Hypothalamus (tissue), 51 donors: ENCODE measurements around the gene NPM1.
"Not testable (repeated sequence)": the region's sequence is repeated elsewhere in the genome, so short reads cannot be mapped to it uniquely, and the experiment has no call there.

Experiments used
- DNase-seq, 51 donors: peaks; one replicate each; lab custom pipeline; 2025; lab: John Stamatoyannopoulos, UW

The NPM1 gene

GRCh38 chr5:171410181-171410580, 22.5 kb downstream of the NPM1 start:
- no peak for DNase-seq

DNA sequence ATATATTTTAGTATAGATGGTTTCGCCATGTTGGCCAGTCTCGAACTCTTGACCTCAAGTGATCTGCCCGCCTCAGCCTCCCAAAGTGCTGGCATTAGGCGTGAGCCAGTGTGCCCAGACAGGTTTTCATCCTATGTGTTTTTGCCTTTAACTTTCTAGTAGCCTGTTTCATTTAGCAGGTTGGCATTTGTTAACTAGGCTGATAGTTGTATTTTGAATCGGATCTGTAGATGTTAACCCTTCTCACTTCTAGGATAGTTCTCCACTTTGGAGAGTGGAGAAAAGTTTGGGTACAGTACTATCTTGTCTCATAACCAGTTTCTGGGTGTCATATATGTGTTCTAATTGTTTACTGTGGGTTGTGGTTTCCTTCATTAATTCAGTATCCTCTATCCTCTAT, 24.5 kb downstream of the NPM1 start:
- no peak for DNase-seq

DNA sequence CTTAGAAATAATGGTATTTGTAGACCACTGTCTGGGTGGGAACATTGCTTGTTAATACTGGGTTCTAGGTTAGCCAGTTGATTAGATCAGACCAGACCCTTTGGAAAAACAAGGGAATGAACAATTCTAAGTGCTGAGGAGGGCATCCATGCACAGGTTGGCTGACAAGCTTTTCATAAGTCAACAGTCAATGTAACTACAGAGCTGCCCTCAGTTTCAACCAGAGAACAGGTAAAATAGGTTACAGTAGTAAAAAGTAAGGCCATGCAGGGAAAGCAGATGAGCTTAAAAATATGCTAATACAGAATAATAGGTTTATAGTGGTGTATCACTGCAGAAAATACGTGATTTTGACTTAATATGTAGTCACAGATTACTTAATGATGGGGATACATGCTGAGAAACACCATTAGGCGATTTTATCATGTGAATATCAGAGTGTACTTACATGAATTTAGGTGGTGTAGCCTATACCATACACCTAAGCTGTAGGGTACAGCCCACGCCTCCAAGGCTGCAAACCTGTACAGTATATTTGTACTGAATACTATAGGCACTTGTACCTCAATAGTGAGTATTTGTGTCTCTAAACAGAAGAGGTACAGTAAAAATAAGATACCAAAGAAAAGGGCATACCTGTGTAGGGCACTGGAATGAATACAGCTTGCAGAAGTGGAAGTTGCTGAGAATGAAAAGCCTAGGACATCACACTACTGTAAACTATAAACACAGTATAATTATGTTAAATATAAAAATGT, 25.7 kb downstream of the NPM1 start:
- no peak for DNase-seq

DNA sequence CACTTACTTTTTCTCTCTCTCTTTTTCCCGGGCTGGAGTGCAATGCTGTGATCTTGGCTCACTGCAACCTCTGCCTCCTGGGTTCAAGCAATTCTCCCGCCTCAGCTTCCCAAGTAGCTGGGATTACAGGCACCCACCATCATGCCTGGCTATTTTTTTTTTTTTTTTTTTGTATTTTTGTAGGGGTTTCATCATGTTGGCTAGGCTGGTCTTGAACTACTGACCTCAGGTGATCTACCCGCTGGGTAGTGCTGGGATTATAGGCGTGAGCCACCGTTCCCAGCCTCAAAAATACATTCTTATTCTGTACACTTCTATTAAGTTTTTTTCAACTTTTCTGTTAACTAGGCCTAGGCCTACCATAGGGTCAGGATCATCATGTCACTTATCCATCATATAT, 26.3 kb downstream of the NPM1 start:
- not testable (repeated sequence) for DNase-seq

DNA sequence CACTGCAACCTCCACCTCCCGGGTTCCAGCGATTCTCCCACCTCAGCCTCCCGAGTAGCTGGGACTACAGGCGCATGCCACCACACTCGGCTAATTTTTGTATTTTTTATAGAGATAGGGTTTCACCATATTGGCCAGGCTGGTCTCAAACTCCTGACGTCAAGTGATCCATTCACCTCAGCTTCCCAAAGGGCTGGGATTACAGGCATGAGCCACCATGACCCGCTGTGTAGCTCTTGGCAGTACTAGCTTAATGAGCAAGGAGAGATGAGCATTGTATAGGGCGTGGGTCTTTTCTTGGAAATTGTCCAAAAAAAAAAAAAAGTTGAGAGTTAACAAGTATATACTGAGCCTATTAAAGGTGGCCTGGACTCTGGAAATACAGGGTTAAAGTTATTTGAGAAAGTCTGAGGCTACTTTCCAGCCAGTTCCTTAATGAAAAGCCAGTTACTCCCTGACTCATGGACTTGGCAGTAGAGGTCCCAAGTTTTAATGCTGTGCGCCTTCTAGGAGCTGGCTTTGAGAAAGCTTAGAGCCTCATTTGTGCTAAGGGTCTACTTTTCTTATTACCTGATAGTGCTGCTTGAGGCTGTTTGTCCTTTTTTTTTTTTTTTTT, 27.6 kb downstream of the NPM1 start:
- no peak for DNase-seq

GRCh38 chr5:171416160-171417049, 28.8 kb downstream of the NPM1 start:
- DNase-seq: no peak

DNA sequence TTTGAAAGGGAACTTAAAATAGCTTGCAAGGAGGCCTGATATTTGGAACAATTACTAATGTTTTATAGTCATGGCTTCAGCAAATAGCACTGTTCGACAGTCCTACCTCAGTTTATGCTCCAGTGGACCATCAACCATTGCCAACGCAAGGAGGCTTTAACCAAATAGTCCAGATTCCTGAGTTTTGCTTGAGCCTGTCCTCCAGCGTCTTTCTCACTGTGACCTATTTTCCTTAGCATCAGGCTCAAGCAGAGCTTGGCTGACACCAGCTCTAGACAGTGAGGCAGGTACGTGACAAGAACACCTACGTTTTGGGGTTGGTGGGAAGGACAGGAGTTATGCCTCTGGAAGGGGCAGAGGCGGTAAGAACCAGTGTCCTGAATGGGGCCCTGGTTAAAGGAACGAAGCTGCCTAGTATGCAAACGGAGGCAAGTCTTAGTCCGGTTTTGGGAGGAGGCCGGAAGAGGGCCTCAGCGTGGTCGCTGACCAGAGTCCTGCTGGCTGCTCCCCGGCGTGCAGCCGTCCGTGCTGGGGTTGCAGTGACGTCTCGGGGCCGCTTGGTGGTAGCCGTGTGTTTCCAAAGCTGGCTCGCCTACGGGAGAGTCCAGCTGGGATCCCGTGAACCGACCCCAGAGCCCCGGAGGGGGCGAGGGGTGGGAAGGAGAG, 30.8 kb downstream of the NPM1 start:
- DNase-seq: peak in 43 of 51 donors; percentile 6 to 75 (median 47)

- DNase-seq: peak in 3 of 51 donors; percentile 13 to 35 (median 22)
Measured at GRCh38 chr5:171418982-171419687, 31.5 kb downstream of the NPM1 start, which contains the start of gene FGF18. TSS of gene FGF18 (plus strand) at chr5:171419647. CDS start at chr5:171420200, 553 bp downstream.

- peak in 4 of 51 donors; percentile 11 to 15 (median 14) for DNase-seq
Measured at GRCh38 chr5:171419688-171420430, 32.2 kb downstream of the NPM1 start.

GRCh38 chr5:171420431-171421241, 33.0 kb downstream of the NPM1 start:
- DNase-seq: peak in 27 of 51 donors; percentile 9 to 77 (median 39)

GRCh38 chr5:171421331-171422262, 33.9 kb downstream of the NPM1 start:
- no peak for DNase-seq

GRCh38 chr5:171422495-171422894, 34.8 kb downstream of the NPM1 start:
- no peak for DNase-seq

DNA sequence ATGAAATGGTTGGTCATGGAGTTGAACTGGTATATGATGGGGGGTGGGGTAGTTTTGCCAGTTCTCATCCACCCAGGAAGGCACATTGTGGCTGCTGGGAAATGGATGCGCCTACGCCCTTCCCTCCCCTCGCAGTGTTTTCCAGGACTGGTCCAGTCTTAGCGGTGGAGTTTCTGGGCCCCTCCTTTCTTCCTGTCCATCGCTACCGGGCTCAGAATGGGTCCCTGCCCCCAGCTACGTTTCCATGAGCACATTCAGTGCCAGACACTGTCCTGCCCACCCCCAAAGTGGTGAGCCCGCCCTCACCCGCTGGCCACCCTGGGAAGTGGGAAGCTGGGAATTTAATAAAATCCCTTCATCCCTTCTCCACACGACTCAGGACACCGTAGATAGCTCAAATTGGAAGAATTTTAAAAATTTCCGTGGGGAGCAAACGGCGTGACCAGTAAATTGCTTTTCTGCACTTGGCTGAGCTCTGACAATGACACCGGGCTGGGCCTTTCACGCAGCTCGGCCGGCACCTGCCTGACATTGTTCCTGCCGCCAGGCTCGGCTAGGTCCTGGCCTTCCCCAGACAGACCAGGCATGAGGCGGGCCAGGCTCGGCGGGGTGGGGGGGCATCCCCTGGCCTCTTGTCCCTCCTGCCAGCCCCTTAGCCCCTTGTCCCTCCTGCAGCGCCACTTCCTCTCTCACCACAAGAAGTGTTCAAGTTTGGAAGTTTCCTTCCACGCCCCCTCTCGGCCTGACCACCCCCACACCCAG, 35.4 kb downstream of the NPM1 start:
- DNase-seq: no peak

- no peak for DNase-seq
Measured at GRCh38 chr5:171424726-171425125, 37.1 kb downstream of the NPM1 start.

DNA sequence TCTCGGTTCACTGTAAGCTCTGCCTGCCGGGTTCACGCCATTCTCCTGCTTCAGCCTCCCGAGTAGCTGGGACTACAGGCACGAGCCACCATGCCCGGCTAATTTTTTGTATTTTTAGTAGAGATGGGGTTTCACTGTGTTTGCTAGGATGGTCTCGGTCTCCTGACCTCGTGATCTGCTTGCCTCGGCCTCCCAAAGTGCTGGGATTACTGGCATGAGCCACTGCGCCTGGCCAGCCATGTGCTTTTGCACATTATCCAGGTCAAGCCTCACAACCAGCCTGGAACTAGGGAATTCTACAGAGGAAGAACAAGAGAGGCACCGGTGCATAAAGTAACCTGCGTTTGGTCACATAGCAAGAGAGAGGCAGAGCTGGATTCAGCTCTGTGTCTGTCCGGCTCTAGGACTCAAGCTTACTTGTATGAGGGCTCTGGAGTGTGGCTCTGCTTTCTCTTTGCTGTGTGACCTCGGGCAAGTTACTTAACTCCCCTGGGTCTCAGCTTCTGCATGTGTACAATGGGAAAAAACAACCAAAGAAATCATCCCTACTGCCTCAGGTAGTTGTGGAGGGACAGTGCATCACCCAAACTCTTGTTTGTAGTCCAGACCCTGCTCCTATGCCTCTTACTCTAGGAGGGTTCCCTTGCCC, 38.1 kb downstream of the NPM1 start:
- no peak for DNase-seq

GRCh38 chr5:171426266-171426665, 38.6 kb downstream of the NPM1 start:
- DNase-seq: no peak
